Chondrocyte (in vitro differentiated cells): ENCODE results near the gene MORN1. TPM values are rescaled to one million over a fixed set of nuclear protein-coding genes. Genes with fewer than 3 reads are reported as not detected.
A peak's percentile ranks its signal among the peaks of the same experiment; 100 is the strongest.

ENCODE experiments used
- DNase-seq: peaks from one replicate; pipeline ENCODE4 v3.0.0; 2021; ENCODE audit warnings: mixed read lengths, low spot score
- H3K27ac Mint-ChIP-seq: one replicate; pipeline ENCODE4 v1.8.0; 2021; ENCODE audit warnings: mild to moderate bottlenecking, moderate library complexity, mixed read lengths; ENCODE audit not compliant: unreplicated experiment
- H3K27me3 Mint-ChIP-seq: 2 replicates; pipeline ENCODE4 v1.8.0; 2021; ENCODE audit warnings: low read depth, mixed read lengths
- H3K36me3 Mint-ChIP-seq: 2 replicates; pipeline ENCODE4 v1.8.0; 2021; ENCODE audit warnings: low read depth, mixed read lengths
- H3K4me1 Mint-ChIP-seq: 2 replicates; pipeline ENCODE4 v1.8.0; 2021; ENCODE audit warnings: low read depth, mild to moderate bottlenecking, mixed read lengths
- H3K4me3 Mint-ChIP-seq: one replicate; pipeline ENCODE4 v1.8.0; 2021; ENCODE audit warnings: mild to moderate bottlenecking, moderate library complexity, mixed read lengths; ENCODE audit not compliant: unreplicated experiment
- H3K9me3 Mint-ChIP-seq: 2 replicates; pipeline ENCODE4 v1.8.0; 2021; ENCODE audit warnings: low read depth, mixed read lengths
- total RNA-seq: library from RNA; stranded (reverse); gene quantifications from 3 replicates; pipeline ENCODE4 v1.2.1, GENCODE V29; 2021
- TF ChIP-seq, protein P1 (sequence below): fragments of 200-600 bp; sonication (generic); IDR thresholded peaks from 2 replicates; pipeline ENCODE4 v1.5.0; 2021; ENCODE audit warnings: antibody characterized with exemption, mild to moderate bottlenecking, moderate library complexity

Gene MORN1
- total RNA-seq, 1 donor from 2014 or later, result 6.7 TPM

GRCh38 chr1:2409745-2410144, 18.4 kb upstream of the MORN1 start:
- Mint-ChIP-seq H3K4me1 (peaks cover 36% of the 10 kb centered on the region), H3K27me3 (no peaks in the 10 kb centered on the region), H3K36me3 (peaks cover 4% of the 10 kb centered on the region), H3K27ac (no peak overlapping the region), H3K4me3 (no peak overlapping the region), H3K9me3 (no peaks in the 10 kb centered on the region)
- no peak for DNase-seq
- TF ChIP-seq, protein P1, sequence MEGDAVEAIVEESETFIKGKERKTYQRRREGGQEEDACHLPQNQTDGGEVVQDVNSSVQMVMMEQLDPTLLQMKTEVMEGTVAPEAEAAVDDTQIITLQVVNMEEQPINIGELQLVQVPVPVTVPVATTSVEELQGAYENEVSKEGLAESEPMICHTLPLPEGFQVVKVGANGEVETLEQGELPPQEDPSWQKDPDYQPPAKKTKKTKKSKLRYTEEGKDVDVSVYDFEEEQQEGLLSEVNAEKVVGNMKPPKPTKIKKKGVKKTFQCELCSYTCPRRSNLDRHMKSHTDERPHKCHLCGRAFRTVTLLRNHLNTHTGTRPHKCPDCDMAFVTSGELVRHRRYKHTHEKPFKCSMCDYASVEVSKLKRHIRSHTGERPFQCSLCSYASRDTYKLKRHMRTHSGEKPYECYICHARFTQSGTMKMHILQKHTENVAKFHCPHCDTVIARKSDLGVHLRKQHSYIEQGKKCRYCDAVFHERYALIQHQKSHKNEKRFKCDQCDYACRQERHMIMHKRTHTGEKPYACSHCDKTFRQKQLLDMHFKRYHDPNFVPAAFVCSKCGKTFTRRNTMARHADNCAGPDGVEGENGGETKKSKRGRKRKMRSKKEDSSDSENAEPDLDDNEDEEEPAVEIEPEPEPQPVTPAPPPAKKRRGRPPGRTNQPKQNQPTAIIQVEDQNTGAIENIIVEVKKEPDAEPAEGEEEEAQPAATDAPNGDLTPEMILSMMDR, result no peak

DNA sequence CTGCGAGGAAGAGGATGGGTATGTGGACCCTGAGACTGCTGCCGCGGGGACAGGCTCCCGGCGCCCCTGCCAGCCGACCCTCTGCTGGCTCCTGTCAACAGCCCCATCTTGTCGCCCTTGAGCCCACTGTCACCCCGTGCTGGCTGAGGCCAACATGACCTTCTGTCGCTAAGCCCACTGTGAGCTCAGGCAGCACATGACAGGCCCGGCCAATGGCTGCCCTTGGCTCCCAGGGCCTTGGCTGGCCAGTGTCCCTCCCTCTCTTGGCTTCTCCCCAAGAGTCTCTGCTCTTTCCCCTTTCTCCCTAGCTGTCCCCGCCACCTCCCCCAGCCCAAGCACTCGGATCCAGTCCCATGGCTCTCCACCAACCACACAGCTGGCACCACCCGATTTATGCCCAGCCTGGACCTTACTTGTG, 17.5 kb upstream of the MORN1 start:
- no peaks in the 10 kb centered on the region for H3K27me3 Mint-ChIP-seq
- H3K4me3 Mint-ChIP-seq, result no peak overlapping the region
- H3K27ac Mint-ChIP-seq, result peak overlapping the region; percentile 32
- H3K36me3 Mint-ChIP-seq, result peaks cover 6% of the 10 kb centered on the region
- no peaks in the 10 kb centered on the region for H3K9me3 Mint-ChIP-seq
- peaks cover 37% of the 10 kb centered on the region for H3K4me1 Mint-ChIP-seq
- DNase-seq, result peak; percentile 78
- TF ChIP-seq, protein P1, result no peak

GRCh38 chr1:2408456-2408855, 17.1 kb upstream of the MORN1 start:
- H3K4me1 Mint-ChIP-seq, result peaks cover 38% of the 10 kb centered on the region
- H3K27ac Mint-ChIP-seq, result no peak overlapping the region
- no peak overlapping the region for H3K4me3 Mint-ChIP-seq
- H3K36me3 Mint-ChIP-seq, result peaks cover 6% of the 10 kb centered on the region
- TF ChIP-seq, protein P1, result no peak
- peak; percentile 77 for DNase-seq
- no peaks in the 10 kb centered on the region for H3K9me3 Mint-ChIP-seq
- H3K27me3 Mint-ChIP-seq, result no peaks in the 10 kb centered on the region

DNA sequence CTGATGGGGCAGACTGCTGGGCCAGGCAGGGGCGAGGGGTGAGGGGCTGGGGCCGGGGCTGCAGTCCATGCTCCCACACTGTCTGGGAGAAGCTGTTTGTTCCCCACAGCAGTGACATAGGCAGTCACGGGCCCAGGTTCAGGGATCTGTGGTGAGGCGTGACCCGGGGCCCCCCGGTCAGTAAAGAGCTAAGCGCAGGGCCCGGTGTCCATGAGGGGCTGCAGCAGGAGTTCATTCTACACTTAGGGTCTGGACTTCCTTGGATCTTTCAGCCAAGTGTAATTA, 16.6 kb upstream of the MORN1 start:
- Mint-ChIP-seq H3K27me3 (no peaks in the 10 kb centered on the region), H3K27ac (no peak overlapping the region), H3K36me3 (peaks cover 7% of the 10 kb centered on the region), H3K9me3 (no peaks in the 10 kb centered on the region), H3K4me3 (no peak overlapping the region), H3K4me1 (peaks cover 38% of the 10 kb centered on the region)
- DNase-seq, result no peak
- TF ChIP-seq, protein P1, result no peak

DNA sequence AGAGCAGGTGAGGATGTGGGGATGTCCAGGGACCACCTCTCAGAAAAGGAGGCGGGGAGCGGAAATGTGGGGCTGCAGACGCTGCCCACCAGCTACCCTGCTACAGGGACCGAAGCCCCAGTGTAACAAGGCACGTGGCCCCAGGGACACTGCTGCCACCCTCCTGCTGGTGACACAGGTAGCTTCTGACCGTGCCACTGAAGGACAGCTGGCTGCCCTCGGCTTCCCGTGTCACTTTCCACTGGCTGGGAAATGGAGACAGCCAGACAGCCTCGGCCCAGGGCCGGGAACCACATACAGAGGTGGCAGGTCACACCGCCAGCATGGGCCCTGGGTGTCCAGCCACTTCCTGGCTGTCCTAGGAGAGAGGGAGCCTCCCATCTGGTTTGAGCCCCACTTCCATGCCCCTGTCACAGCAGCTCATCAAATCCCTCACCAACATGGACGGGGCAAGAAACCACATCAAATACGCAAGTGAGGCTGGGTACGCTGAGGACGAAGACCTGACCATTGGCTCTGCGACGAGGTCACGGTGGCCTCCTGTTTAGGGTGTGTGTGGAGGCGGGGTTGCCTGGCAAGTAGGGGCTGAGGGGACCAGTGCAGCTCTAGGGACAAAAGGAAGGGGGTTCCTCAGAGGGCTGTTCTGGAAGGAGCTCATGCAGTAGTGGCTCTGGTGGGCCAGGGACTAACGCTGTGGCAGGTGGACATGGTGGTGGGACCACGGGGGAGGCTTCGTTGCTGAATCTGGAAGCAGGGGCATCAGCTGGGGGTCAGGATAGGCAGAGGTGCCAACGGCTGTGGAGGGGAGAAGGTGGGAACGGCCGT, 16.0 kb upstream of the MORN1 start:
- no peak overlapping the region for H3K4me3 Mint-ChIP-seq

More for the DNA sequence above, 16.0 kb upstream of the MORN1 start:
- no peak overlapping the region for H3K27ac Mint-ChIP-seq
- peak; percentile 85 for DNase-seq
- H3K4me1 Mint-ChIP-seq, result peaks cover 38% of the 10 kb centered on the region
- TF ChIP-seq, protein P1, result no peak
- no peaks in the 10 kb centered on the region for H3K27me3 Mint-ChIP-seq
- peaks cover 9% of the 10 kb centered on the region for H3K36me3 Mint-ChIP-seq
- H3K9me3 Mint-ChIP-seq, result no peaks in the 10 kb centered on the region
